H1 (cell line): ENCODE results near the gene GPC4.

Source experiments
- BACH1 ChIP-seq: IDR thresholded peaks from 2 replicates; pipeline ENCODE4 v1.6.1; 2012; ENCODE audit warnings: low read length, improper control_type of control experiment
- CEBPB ChIP-seq: IDR thresholded peaks from 2 replicates; pipeline ENCODE4 v1.6.1; 2012; ENCODE audit warnings: low read depth, low read length
- EZH2 ChIP-seq: fragments of 200-600 bp; sonication (generic); IDR thresholded peaks from 2 replicates; pipeline ENCODE4 v1.7.1; 2012; ENCODE audit warnings: low read depth, mild to moderate bottlenecking, moderate library complexity, low read length, inconsistent platforms; ENCODE audit not compliant: severe bottlenecking
- JUN ChIP-seq: IDR thresholded peaks from 2 replicates; pipeline ENCODE4 v1.6.1; 2011; ENCODE audit warnings: low read depth, mild to moderate bottlenecking, improper control_type of control experiment, low read length
- RNF2 ChIP-seq: fragments of 200-900, 300-1000 bp; sonication (generic); IDR thresholded peaks from 2 replicates; pipeline ENCODE4 v1.7.1; 2016; ENCODE audit warnings: borderline replicate concordance, low read depth, mild to moderate bottlenecking, antibody characterized with exemption, low read length; ENCODE audit not compliant: poor library complexity, severe bottlenecking; ENCODE audit errors: missing control alignments
- TEAD4 ChIP-seq: IDR thresholded peaks from 2 replicates; pipeline ENCODE4 v1.6.1; 2012; ENCODE audit warnings: low read depth, low read length, inconsistent platforms, mixed read lengths
- TF ChIP-seq, protein P1 (sequence below), 3 experiments: IDR thresholded peaks; 1 replicate in 2 of 3; 2 replicates in 1 of 3; pipeline versions ENCODE4 v1.5.1 to v1.6.1; 2011; ENCODE audit warnings: low read length in 3 of 3, mild to moderate bottlenecking in 3 of 3, inconsistent platforms in 2 of 3, low read depth in 1 of 3, moderate library complexity in 1 of 3; ENCODE audit not compliant: insufficient read depth in 1 of 3; ENCODE audit errors: control extremely low read depth in 1 of 3

DNA sequence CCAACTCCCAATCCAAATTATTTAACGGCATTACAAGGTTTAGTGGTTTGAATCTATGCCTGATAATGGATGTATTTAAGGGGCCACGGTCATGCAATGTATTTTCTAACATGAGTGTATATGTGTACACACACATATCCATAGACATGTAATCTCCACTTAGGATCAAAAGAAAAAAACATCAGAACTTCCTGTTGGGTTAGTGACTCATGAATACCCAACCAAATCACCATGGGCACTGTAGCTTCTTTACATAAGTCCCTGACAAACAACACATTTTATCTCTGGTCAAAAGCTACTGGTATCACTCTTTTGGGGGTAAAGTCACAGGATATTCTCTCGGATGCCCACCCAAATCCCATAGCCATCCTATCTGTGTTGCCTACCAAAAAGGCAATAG, 160.6 kb downstream of the GPC4 start:
- TF ChIP-seq CEBPB (no peak), JUN (no peak), EZH2 (no peak), RNF2 (no peak), TEAD4 (no peak), BACH1 (no peak)
- TF ChIP-seq, protein P1, sequence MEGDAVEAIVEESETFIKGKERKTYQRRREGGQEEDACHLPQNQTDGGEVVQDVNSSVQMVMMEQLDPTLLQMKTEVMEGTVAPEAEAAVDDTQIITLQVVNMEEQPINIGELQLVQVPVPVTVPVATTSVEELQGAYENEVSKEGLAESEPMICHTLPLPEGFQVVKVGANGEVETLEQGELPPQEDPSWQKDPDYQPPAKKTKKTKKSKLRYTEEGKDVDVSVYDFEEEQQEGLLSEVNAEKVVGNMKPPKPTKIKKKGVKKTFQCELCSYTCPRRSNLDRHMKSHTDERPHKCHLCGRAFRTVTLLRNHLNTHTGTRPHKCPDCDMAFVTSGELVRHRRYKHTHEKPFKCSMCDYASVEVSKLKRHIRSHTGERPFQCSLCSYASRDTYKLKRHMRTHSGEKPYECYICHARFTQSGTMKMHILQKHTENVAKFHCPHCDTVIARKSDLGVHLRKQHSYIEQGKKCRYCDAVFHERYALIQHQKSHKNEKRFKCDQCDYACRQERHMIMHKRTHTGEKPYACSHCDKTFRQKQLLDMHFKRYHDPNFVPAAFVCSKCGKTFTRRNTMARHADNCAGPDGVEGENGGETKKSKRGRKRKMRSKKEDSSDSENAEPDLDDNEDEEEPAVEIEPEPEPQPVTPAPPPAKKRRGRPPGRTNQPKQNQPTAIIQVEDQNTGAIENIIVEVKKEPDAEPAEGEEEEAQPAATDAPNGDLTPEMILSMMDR (IDR thresholded peaks at IDR 0.05; ENCODE audit: control extremely low read depth in 1 of 3, insufficient read depth in 1 of 3, low read depth in 1 of 3, low read length in 3 of 3), result no peak
